Activated CD8-positive, alpha-beta T cell treated with anti-CD3 and anti-CD28 coated beads for 36 hours (primary cell): ENCODE measurements around the gene CNPPD1. TPM values are rescaled to one million over a fixed set of nuclear protein-coding genes. Genes with fewer than 3 reads are reported as not detected.

Experiments used
- ATAC-seq: fragments of 200-7000 bp; cut with Tn5 transposase; one replicate; pipeline ENCODE4 v1.10.0; 2021; ENCODE audit warnings: mild to moderate bottlenecking, moderate library complexity
- CTCF ChIA-PET: fragments of 350-600 bp; sonication (Branson Sonifier 250); formaldehyde crosslinking; loops from one replicate; lab custom pipeline; 2021; ENCODE audit warnings: antibody characterized with exemption; lab: Charles Lee
- POLR2A ChIA-PET: fragments of 350-600 bp; sonication (Branson Sonifier 250); formaldehyde crosslinking; loops from one replicate; lab custom pipeline; 2021; ENCODE audit warnings: antibody characterized with exemption; lab: Charles Lee
- DNase-seq: peaks from one replicate; pipeline ENCODE4 v3.0.0-alpha.2; 2020
- H3K27ac Mint-ChIP-seq: one replicate; pipeline ENCODE4 v1.8.0; 2021; ENCODE audit warnings: mild to moderate bottlenecking, mixed read lengths
- H3K27me3 Mint-ChIP-seq: one replicate; pipeline ENCODE4 v1.8.0; 2021; ENCODE audit warnings: mixed read lengths
- H3K36me3 Mint-ChIP-seq: one replicate; pipeline ENCODE4 v1.8.0; 2021; ENCODE audit warnings: low read depth, mixed read lengths
- H3K4me1 Mint-ChIP-seq: one replicate; pipeline ENCODE4 v1.8.0; 2021; ENCODE audit warnings: low read depth, mixed read lengths
- H3K4me3 Mint-ChIP-seq: one replicate; pipeline ENCODE4 v1.8.0; 2021; ENCODE audit warnings: mild to moderate bottlenecking, moderate library complexity, mixed read lengths
- H3K9me3 Mint-ChIP-seq: one replicate; pipeline ENCODE4 v1.8.0; 2021; ENCODE audit warnings: mixed read lengths
- intact Hi-C: fragments of 100-400 bp; cut with micrococcal nuclease; formaldehyde crosslinking; loops from one replicate; pipeline ENCODE4 v1.10.0; 2022
- total RNA-seq, 2 experiments: library from RNA; stranded (reverse); gene quantifications; one replicate each; pipeline ENCODE4 v1.2.3, GENCODE V29; 2021
- TF ChIP-seq, protein P1 (sequence below): fragments of 200-600 bp; IDR thresholded peaks from one replicate; pipeline ENCODE4 v1.8.0; 2022; ENCODE audit warnings: antibody characterized with exemption, mild to moderate bottlenecking

CNPPD1 gene
- total RNA-seq, 2 experiments from 2014 or later: 38.6 to 38.7 TPM

DNA sequence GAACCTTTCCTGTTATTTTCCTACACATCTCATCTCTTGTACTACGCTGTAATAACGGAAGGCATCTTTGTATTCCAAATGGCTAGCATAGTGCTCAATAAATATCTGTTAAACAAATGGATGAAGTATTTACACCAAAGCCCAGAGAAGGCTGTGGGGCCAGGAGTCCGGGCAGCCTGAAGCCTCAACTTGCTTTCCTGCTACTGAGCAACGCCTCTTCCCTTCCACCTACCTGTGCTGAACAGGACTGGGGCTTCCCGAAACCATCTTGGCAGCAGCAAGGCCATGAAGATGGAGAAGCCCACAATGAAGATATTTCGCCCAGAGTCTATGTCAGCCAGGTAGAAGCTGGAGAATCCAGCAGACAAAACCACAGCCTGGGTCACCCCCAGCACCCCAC lies 13.6 kb downstream of the CNPPD1 start:
- Mint-ChIP-seq H3K4me1 (peaks cover 18% of the 10 kb centered on the region), H3K4me3 (no peak overlapping the region), H3K27me3 (no peaks in the 10 kb centered on the region), H3K27ac (no peak overlapping the region), H3K36me3 (peaks cover 2% of the 10 kb centered on the region), H3K9me3 (no peaks in the 10 kb centered on the region)
- ChIA-PET POLR2A (interaction anchor here (1.0 kb wide), 1 partner anchor 11 kb away, joined by 3 read pairs; no protein-coding TSS in a partner anchor), CTCF (interaction anchor here (1.3 to 1.8 kb wide), 5 partner anchors 9 to 136 kb away, joined by 4 to 6 read pairs (median 5); partner anchors contain the start of gene ZFAND2B)
- TF ChIP-seq, protein P1, sequence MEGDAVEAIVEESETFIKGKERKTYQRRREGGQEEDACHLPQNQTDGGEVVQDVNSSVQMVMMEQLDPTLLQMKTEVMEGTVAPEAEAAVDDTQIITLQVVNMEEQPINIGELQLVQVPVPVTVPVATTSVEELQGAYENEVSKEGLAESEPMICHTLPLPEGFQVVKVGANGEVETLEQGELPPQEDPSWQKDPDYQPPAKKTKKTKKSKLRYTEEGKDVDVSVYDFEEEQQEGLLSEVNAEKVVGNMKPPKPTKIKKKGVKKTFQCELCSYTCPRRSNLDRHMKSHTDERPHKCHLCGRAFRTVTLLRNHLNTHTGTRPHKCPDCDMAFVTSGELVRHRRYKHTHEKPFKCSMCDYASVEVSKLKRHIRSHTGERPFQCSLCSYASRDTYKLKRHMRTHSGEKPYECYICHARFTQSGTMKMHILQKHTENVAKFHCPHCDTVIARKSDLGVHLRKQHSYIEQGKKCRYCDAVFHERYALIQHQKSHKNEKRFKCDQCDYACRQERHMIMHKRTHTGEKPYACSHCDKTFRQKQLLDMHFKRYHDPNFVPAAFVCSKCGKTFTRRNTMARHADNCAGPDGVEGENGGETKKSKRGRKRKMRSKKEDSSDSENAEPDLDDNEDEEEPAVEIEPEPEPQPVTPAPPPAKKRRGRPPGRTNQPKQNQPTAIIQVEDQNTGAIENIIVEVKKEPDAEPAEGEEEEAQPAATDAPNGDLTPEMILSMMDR: no peak
- ATAC-seq: no peak
- intact Hi-C loops: loop anchor here (5.0 kb wide), 2 partner anchors 49 to 139 kb away; no protein-coding TSS in a partner anchor
- DNase-seq: no peak

DNA sequence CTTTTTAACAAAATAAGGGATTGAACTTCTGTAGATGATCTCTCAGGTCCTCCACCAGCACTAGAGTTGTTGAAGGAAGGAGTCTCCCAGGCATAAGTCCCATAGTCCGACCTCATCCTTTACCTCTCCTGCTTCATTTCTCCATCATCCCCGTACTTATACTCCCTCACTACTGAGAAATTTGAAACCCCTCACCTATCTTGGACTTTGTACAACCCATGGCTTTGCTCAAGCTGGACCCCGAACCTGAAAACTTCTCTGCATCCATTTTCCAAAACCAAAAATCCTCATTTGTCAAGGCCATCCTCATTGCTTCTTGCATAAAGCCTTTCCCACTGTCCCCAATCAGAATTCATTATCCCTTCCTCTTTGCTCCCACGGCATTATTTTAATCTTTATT lies 15.6 kb downstream of the CNPPD1 start:
- Mint-ChIP-seq H3K4me3 (peak overlapping the region; percentile 85), H3K27me3 (no peaks in the 10 kb centered on the region), H3K27ac (peak overlapping the region; percentile 93), H3K9me3 (no peaks in the 10 kb centered on the region), H3K4me1 (peaks cover 18% of the 10 kb centered on the region), H3K36me3 (peaks cover 12% of the 10 kb centered on the region)
- ATAC-seq (no peak), DNase-seq (no peak)
- POLR2A ChIA-PET: interaction anchor here (1.1 to 1.4 kb wide), 3 partner anchors 10 to 24 kb away, joined by 3 to 5 read pairs (median 3); partner anchors contain the start of gene CNPPD1
- intact Hi-C loops: loop anchor here (2.0 to 5.0 kb wide), 3 partner anchors 16 to 141 kb away; partner anchors contain the start of gene CNPPD1
- CTCF ChIA-PET: interaction anchor here (0.7 to 6.6 kb wide), 3 partner anchors 12 to 138 kb away, joined by 3 to 98 read pairs (median 31); partner anchors contain the start of genes CNPPD1 and SLC23A3
- TF ChIP-seq, protein P1: no peak

DNA sequence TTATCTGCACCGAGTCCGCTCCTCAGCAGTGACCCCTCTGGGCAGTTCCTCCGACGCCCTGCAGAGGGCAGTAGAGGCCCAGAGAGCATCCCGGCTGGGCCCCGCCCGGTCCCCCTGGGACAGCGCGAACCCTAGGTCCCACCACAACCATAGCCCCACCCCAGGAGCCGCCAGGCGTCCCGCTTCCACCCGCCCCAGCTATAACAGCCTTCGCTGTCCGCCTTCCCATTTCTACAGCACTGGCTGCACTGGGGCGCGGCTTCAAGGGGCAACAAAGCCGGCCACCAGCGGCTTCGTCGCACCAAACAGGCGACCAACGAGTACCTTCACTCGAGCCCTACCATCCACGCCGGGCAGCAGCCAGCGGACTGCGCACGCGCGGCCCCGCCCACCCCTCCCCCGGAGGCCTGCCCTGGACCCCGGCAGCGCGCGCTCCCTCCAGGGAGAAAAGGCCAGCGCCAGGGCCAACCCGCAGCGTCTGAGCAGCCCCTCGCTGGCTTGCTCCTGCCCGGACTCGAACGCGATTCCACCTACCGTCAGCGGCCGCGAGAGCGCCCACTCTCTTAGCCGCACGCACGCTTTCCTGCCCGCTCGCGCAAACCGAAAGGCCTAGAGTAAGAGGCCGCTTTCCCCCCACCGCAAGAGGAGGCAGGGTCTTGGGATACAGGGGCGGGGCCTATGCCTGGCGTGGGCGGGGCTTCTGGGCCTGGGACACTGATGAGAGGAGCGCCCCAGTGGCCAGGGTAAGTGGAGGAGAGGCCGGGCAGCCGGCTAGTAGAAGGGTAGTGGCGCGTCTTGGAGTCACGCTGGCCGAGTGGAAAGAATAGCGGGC lies 16.3 kb downstream of the CNPPD1 start, which contains the start of gene NHEJ1:
Gene NHEJ1, minus strand, starts transcription at position 630 of the 832 bp plus-strand sequence. CDS start 2,453 bp downstream, outside the sequence.
- peak within 1 kb of the TSS; percentile 93 for H3K27ac Mint-ChIP-seq
- peak within 1 kb of the TSS; percentile 85 for H3K4me3 Mint-ChIP-seq
- peaks cover 18% of the 10 kb centered on the region for H3K4me1 Mint-ChIP-seq
- H3K27me3 Mint-ChIP-seq: no peaks in the 10 kb centered on the region
- no peaks in the 10 kb centered on the region for H3K9me3 Mint-ChIP-seq
- intact Hi-C loops: loop anchor here (2.0 to 5.0 kb wide), 3 partner anchors 16 to 142 kb away; partner anchors contain the start of gene CNPPD1
- peak; percentile 98 for DNase-seq
- ChIA-PET CTCF (interaction anchor here (0.6 to 10.6 kb wide), 34 partner anchors 10 to 227 kb away, joined by 3 to 192 read pairs (median 4); partner anchors contain the start of genes ABCB6, CNPPD1, DNPEP and GLB1L), POLR2A (interaction anchor here (0.8 to 1.7 kb wide), 8 partner anchors 11 to 139 kb away, joined by 3 to 7 read pairs (median 4); partner anchors contain the start of genes ANKZF1 and ATG9A)
- ATAC-seq: peak; percentile 92
- TF ChIP-seq, protein P1: peak; percentile 99
- peaks cover 12% of the 10 kb centered on the region for H3K36me3 Mint-ChIP-seq

DNA sequence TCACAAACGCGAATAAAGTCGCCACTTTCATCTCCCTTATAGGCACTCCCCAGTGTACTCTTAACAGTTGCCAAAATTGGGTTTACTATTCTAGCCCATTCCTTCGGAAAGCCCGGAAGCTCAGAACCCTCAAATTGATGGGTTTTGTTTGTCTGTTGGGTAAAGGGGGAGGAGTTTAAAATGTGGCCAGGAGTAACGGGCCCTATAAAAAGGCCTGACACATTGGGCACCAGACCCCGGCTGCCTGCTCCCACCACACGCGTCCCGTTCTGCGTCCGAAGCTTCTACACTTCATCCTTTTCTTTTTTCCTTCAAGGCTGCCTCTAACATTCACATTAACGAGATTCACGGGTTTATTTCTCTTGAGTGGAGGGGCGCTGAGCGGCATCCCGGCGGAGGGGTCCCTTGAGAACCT lies 16.9 kb downstream of the CNPPD1 start:
- intact Hi-C loops: loop anchor here (2.0 to 5.0 kb wide), 4 partner anchors 17 to 193 kb away; partner anchors contain the start of gene CNPPD1
- POLR2A ChIA-PET: interaction anchor here (0.6 to 1.7 kb wide), 9 partner anchors 12 to 139 kb away, joined by 3 to 7 read pairs (median 4); partner anchors contain the start of genes ANKZF1 and ATG9A

More for the DNA sequence above, 16.9 kb downstream of the CNPPD1 start:
- H3K9me3 Mint-ChIP-seq: no peaks in the 10 kb centered on the region
- H3K4me3 Mint-ChIP-seq: peak overlapping the region; percentile 85
- H3K36me3 Mint-ChIP-seq: peaks cover 12% of the 10 kb centered on the region
- TF ChIP-seq, protein P1: no peak
- peaks cover 18% of the 10 kb centered on the region for H3K4me1 Mint-ChIP-seq
- CTCF ChIA-PET: interaction anchor here (0.6 to 10.6 kb wide), 44 partner anchors 9 to 262 kb away, joined by 3 to 192 read pairs (median 4); partner anchors contain the start of genes ABCB6, ANKZF1, ATG9A and CNPPD1
- ATAC-seq: no peak
- peak overlapping the region; percentile 93 for H3K27ac Mint-ChIP-seq
- no peaks in the 10 kb centered on the region for H3K27me3 Mint-ChIP-seq
- DNase-seq: no peak
